Measurements from ENCODE around the gene MBNL1.

The MBNL1 gene

DNA sequence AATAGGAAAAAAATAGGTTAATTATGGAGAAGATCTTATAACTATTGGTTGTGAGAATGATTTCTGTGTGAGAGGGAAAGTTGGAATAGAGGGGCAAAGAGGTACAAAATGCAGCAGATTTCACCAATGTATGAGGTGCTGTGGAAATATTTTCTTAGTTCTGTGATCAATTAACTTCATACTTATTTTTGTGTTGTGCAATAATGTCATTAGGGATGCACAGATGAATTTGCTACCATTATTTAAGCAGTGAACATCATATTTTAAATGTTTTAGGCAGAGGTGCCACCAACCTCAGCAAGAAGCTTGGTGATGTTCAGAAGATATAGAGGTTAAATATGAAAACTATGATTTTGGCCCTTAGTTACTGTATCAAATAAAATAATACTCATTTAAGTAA, 21.6 kb downstream of the MBNL1 start:
- TF ChIP-seq, protein P1, sequence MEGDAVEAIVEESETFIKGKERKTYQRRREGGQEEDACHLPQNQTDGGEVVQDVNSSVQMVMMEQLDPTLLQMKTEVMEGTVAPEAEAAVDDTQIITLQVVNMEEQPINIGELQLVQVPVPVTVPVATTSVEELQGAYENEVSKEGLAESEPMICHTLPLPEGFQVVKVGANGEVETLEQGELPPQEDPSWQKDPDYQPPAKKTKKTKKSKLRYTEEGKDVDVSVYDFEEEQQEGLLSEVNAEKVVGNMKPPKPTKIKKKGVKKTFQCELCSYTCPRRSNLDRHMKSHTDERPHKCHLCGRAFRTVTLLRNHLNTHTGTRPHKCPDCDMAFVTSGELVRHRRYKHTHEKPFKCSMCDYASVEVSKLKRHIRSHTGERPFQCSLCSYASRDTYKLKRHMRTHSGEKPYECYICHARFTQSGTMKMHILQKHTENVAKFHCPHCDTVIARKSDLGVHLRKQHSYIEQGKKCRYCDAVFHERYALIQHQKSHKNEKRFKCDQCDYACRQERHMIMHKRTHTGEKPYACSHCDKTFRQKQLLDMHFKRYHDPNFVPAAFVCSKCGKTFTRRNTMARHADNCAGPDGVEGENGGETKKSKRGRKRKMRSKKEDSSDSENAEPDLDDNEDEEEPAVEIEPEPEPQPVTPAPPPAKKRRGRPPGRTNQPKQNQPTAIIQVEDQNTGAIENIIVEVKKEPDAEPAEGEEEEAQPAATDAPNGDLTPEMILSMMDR (IDR thresholded peaks at IDR 0.05; ENCODE audit: low read depth, low read length), result no peak
- H3K4me3 ChIP-seq (ENCODE audit: low read depth, low read length), result no peak overlapping the region

DNA sequence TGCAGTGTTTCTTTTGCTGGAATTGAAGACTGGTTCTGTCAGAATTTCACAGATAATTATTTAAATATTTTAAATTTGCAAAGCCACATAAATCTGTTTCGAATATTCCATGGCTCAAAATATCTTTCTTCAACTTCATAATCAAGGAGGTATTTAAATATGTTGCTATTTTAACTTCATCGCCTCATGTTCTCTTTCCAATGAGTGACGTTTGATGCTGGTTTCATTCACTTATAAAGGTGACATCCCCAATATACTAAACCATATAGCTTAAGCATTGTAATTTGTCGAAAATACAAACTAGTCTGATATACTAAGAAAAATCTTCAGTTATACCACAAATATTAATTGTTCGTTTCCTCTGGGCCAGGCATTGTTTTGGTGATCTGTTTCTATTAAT, 22.5 kb downstream of the MBNL1 start:
- TF ChIP-seq, protein P1 (IDR thresholded peaks at IDR 0.05; ENCODE audit: low read depth, low read length), result no peak

DNA sequence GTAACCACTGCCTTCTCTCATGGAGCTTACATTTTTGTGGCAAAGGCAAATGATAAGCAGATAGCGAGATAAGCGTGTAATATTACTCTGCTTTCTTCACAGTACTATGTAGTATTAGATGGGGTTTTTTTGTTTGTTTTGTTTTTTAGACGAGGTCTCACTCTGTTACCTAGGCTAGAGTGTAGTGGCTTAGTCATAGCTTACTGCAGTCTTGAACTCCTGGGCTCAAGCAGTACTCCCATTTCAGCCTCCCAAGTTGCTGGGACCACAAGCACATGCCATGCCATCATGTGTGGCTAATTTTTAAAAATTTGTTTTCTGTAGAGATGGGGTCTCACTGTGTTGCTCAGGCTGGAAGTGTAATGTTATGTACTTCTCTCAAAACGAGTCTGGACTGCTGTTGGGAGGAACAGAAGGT, 22.9 kb downstream of the MBNL1 start:
- no peak overlapping the region for H3K4me3 ChIP-seq (ENCODE audit: low read depth, low read length)
- TF ChIP-seq, protein P1 (IDR thresholded peaks at IDR 0.05; ENCODE audit: low read depth, low read length), result no peak

More for the DNA sequence above, 22.5 kb downstream of the MBNL1 start:
- no peak overlapping the region for H3K4me3 ChIP-seq (ENCODE audit: low read depth, low read length)

DNA sequence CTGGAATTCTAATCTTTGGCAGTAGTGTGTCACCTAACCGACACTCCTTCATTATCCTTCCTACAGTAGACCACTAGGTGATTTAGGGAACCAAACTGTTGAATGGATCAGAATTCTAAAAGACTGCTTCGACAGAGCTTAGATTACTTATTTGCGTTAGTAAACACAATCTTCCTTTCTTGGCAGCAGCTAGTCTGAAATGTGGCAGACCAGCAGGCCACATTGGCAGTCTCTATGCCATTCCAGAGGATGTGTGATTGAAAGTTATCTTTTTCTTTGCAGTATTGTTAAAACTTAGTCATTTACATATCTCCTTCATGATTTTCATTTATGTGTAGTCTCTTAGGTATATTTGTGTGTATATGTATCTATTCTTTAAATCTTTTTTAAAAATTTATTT, 23.6 kb downstream of the MBNL1 start:
- TF ChIP-seq, protein P1 (IDR thresholded peaks at IDR 0.05; ENCODE audit: low read depth, low read length), result no peak
- no peak overlapping the region for H3K4me3 ChIP-seq (ENCODE audit: low read depth, low read length)

DNA sequence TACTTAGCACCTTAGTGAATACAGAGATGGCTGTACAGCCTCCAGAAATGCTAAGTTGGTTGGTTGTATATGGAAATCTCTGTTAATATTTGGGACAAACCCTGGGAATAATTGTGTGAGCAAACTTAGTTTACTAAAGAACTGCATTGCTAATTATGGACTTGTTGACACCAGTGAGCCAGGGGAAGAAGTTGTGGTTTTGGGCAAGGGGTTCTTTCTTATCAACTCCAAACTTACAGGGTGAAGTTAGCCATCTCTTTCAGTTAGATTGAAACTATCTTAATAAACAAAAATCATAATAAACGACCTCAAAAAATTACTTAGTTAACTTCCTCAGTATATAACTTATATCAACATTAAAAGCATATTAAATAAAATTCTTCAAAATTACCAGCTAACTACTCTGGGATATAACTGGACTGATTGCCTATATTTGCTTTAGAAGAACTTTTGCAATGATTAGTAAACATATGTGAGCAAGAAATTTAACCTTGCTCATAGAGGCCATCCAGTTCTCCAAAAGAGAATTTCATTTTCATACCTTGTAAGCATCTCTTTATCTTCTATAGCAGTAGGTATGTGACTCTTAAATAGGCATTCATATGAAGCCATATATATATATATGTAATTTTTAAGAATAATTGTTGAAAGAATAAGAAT, 24.7 kb downstream of the MBNL1 start:
- no peak overlapping the region for H3K4me3 ChIP-seq (ENCODE audit: low read depth, low read length)
- TF ChIP-seq, protein P1 (IDR thresholded peaks at IDR 0.05; ENCODE audit: low read depth, low read length), result no peak

DNA sequence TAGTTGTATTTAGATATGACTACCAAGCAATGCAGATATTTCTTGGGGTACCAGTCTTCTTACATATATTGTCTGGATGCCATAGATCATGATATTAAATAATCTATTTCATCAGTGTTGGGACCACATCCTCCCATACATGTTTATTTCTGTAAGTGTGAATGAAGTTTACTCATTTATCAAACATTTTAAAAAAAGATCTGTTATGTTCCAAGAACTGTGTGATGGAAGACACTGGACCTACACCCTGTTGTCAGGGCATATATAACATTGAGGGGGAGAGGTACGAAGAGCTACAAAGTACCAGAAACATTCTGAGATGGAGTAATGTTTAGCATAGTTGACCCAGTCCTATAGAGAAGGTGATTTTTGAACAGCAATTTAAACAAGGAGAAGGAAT, 26.6 kb downstream of the MBNL1 start:
- no peak overlapping the region for H3K4me3 ChIP-seq (ENCODE audit: low read depth, low read length)
- TF ChIP-seq, protein P1 (IDR thresholded peaks at IDR 0.05; ENCODE audit: low read depth, low read length), result no peak

DNA sequence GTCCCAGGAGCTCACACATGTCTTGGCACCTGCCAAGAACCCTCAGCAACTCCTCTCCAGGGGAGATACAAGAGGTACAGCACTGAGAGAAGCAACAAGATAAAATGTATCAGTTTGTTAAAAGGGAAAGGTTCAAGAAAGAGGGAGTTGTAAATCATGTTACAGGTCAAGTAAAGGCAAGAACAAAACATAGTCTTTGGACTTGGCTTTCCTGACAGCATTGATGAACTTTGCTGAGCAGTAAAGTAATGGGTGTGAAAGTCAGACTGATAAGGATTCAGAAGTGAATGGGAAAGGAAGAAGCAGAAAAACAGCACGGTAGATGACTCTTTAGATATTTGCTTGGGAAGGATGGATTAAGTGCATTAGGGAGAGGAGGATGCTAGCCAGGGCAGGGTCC, 27.1 kb downstream of the MBNL1 start:
- H3K4me3 ChIP-seq (ENCODE audit: low read depth, low read length), result no peak overlapping the region
- TF ChIP-seq, protein P1 (IDR thresholded peaks at IDR 0.05; ENCODE audit: low read depth, low read length), result no peak

Measured in WI38 (cell line).